Measurements from ENCODE around the gene KLHDC7B.

Gene KLHDC7B

GRCh38 chr22:50523458-50523805 lies 22.3 kb upstream of the KLHDC7B start:
- no peak for DNase-seq (ENCODE audit: low spot score)

GRCh38 chr22:50523806-50524675 lies 21.7 kb upstream of the KLHDC7B start:
- TF ChIP-seq CTCF (IDR thresholded peaks at IDR 0.05) = no peak
- peak overlapping the region; percentile 86 for H3K4me3 ChIP-seq
- DNase-seq (ENCODE audit: low spot score) = peak; percentile 75
- no peak overlapping the region for H3K27ac ChIP-seq

More at GRCh38 chr22:50523458-50523805, 22.3 kb upstream of the KLHDC7B start:
- Histone ChIP-seq H3K27ac (no peak overlapping the region), H3K4me3 (no peak overlapping the region)
- TF ChIP-seq CTCF (IDR thresholded peaks at IDR 0.05) = no peak

GRCh38 chr22:50524676-50525103 lies 21.0 kb upstream of the KLHDC7B start:
- no peak for DNase-seq (ENCODE audit: low spot score)
- H3K4me3 ChIP-seq = peak overlapping the region; percentile 86
- H3K27ac ChIP-seq = peak overlapping the region; percentile 64 to 95
- TF ChIP-seq CTCF (IDR thresholded peaks at IDR 0.05) = no peak

- peak; percentile 95 for DNase-seq (ENCODE audit: low spot score)
- no peak for TF ChIP-seq CTCF (IDR thresholded peaks at IDR 0.05)
- Histone ChIP-seq H3K4me3 (peak within 1 kb of the TSS; percentile 86), H3K27ac (peak within 1 kb of the TSS; percentile 64 to 95)
These were observed 20.4 kb upstream of the KLHDC7B start, which contains the start of gene SCO2 for GRCh38 chr22:50525104-50525857. Gene SCO2, minus strand, starts transcription at chr22:50525598. Its CDS starts 1,187 bp downstream, at chr22:50524411.

- no peak for DNase-seq (ENCODE audit: low spot score)
- TF ChIP-seq CTCF (IDR thresholded peaks at IDR 0.05) = no peak
- Histone ChIP-seq H3K27ac (peak overlapping the region; percentile 64 to 95), H3K4me3 (peak overlapping the region; percentile 86)
These were observed 19.9 kb upstream of the KLHDC7B start for GRCh38 chr22:50525858-50526107.

- peak; percentile 31 for TF ChIP-seq CTCF (IDR thresholded peaks at IDR 0.05)
- H3K27ac ChIP-seq = peak overlapping the region; percentile 64 to 95
- H3K4me3 ChIP-seq = peak overlapping the region; percentile 86
- DNase-seq (ENCODE audit: low spot score) = peak; percentile 84
These were observed 19.4 kb upstream of the KLHDC7B start for GRCh38 chr22:50526108-50526833.

Measured in coronary artery (tissue), 2 donors.